Activated naive CD8-positive, alpha-beta T cell treated with anti-CD3 and anti-CD28 coated beads for 36 hours (primary cell): Measurements from ENCODE around the gene LPCAT4. TPM values are rescaled to one million over a fixed set of nuclear protein-coding genes. Genes with fewer than 3 reads are reported as not detected.
"Not testable (repeated sequence)": the region's sequence is repeated elsewhere in the genome, so short reads cannot be mapped to it uniquely, and the experiment has no call there.

ENCODE experiments used
- DNase-seq: peaks from one replicate; pipeline ENCODE4 v3.0.0; 2021
- H3K27ac Mint-ChIP-seq: one replicate; pipeline ENCODE4 v1.8.0; 2022; ENCODE audit warnings: mild to moderate bottlenecking, moderate library complexity, mixed read lengths
- H3K27me3 Mint-ChIP-seq: one replicate; pipeline ENCODE4 v1.8.0; 2022; ENCODE audit warnings: mild to moderate bottlenecking, mixed read lengths
- H3K36me3 Mint-ChIP-seq: one replicate; pipeline ENCODE4 v1.8.0; 2021; ENCODE audit warnings: mild to moderate bottlenecking, mixed read lengths
- H3K4me1 Mint-ChIP-seq: one replicate; pipeline ENCODE4 v1.8.0; 2021; ENCODE audit warnings: mixed read lengths
- H3K4me3 Mint-ChIP-seq: one replicate; pipeline ENCODE4 v1.8.0; 2022; ENCODE audit warnings: mild to moderate bottlenecking, moderate library complexity, mixed read lengths
- H3K9me3 Mint-ChIP-seq: one replicate; pipeline ENCODE4 v1.8.0; 2022; ENCODE audit warnings: mixed read lengths
- total RNA-seq, 2 experiments: library from RNA; stranded (reverse); gene quantifications; one replicate each; pipeline ENCODE4 v1.2.3, GENCODE V29; 2021

Gene LPCAT4
- total RNA-seq, 2 experiments from 2014 or later = 49.8 to 49.9 TPM

DNA sequence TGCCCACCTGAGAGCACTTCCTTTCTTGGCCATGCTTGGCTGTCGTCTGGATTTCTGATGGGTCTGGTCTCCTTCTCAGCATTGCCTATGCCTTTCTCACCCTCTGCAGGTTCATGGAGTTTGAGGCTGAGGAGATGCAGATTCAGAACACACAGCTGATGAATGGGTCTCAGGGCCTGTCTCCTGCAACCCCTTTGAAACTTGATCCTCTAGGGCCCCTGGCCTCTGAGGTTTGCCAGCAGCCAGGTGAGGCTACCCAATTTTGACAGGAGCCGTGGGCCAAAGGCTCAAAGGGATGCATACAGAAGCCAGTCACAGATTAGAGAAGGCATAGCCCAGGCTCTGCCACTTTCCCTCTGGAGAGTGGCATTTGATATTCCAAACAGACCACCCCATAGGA, 13.4 kb downstream of the LPCAT4 start:
- no peak overlapping the region for H3K4me3 Mint-ChIP-seq
- peaks cover 3% of the 10 kb centered on the region for H3K36me3 Mint-ChIP-seq
- H3K4me1 Mint-ChIP-seq = no peaks in the 10 kb centered on the region
- H3K27ac Mint-ChIP-seq = no peak overlapping the region
- no peaks in the 10 kb centered on the region for H3K27me3 Mint-ChIP-seq
- DNase-seq = no peak
- H3K9me3 Mint-ChIP-seq = no peaks in the 10 kb centered on the region

DNA sequence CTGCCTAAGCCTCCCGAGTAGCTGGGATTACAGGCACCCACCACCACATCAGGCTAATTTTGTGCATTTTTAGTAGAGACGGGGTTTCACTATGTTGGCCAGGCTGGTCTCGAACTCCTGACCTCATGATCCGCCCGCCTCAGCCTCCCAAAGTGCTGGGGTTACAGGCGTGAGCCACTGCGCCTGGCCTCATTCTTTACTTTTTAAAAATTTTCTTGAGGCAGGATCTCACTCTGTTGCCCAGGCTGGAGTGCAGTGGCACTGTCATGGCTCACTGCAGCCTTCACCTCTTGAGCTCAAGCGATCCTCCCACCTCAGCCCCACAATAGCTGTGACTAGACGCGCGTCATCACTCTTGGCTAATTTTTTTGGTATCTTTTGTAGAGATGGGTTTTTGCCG, 14.0 kb downstream of the LPCAT4 start:
- DNase-seq, H3K4me1 Mint-ChIP-seq, H3K36me3 Mint-ChIP-seq, H3K4me3 Mint-ChIP-seq, H3K27me3 Mint-ChIP-seq, H3K9me3 Mint-ChIP-seq, H3K27ac Mint-ChIP-seq: not testable (repeated sequence)

DNA sequence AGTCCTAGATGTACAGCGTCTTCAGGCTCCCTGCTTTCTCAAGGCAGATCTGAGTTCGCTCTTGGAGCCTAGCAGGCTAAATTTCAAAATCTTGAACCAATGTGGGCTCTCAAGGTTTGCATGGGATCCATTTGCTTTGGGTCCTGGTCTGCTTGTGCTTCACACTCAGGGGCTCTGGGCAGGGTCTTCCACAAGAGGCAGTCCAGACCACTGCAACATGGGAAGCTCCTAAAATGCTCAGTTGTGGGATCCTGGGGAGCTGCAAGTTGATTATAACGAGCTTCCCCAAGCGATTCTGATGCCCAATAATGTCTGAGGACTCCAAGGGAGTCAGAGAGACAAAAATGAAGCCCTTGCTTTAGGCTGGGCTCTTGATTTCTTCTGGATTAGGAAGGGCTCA, 17.2 kb downstream of the LPCAT4 start:
- DNase-seq = no peak
- H3K27me3 Mint-ChIP-seq = no peaks in the 10 kb centered on the region
- no peaks in the 10 kb centered on the region for H3K4me1 Mint-ChIP-seq
- H3K4me3 Mint-ChIP-seq = no peak overlapping the region
- H3K27ac Mint-ChIP-seq = no peak overlapping the region
- H3K9me3 Mint-ChIP-seq = no peaks in the 10 kb centered on the region
- peaks cover 3% of the 10 kb centered on the region for H3K36me3 Mint-ChIP-seq

DNA sequence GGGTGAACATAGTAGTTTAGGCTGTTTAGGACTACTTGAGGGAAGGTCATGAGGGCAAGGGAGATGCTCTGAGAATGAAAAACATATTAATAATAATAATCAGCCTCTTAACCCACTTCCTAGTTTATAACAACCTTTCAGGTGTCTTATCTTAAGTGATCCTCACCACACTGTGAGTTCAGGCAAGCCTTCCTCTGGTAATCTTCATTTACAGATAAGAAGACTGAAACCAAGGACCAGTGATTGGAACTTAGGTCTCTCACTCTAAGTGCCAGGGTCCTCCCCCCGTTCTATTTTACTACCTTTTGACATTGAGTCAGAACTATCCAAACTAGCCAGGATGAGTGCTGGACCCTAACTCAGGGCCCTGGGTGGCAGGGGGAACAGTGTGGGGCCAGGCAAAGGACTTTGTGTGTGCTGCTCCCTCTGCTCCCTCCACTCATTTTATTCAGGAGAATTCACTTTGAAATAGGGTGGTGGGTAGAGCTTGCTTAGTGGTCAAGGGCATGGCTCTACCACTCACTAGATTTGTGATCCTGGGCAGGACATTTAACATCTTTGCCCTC, 18.2 kb downstream of the LPCAT4 start:
- DNase-seq = no peak
- Mint-ChIP-seq H3K27me3 (no peaks in the 10 kb centered on the region), H3K4me3 (no peak overlapping the region)

DNA sequence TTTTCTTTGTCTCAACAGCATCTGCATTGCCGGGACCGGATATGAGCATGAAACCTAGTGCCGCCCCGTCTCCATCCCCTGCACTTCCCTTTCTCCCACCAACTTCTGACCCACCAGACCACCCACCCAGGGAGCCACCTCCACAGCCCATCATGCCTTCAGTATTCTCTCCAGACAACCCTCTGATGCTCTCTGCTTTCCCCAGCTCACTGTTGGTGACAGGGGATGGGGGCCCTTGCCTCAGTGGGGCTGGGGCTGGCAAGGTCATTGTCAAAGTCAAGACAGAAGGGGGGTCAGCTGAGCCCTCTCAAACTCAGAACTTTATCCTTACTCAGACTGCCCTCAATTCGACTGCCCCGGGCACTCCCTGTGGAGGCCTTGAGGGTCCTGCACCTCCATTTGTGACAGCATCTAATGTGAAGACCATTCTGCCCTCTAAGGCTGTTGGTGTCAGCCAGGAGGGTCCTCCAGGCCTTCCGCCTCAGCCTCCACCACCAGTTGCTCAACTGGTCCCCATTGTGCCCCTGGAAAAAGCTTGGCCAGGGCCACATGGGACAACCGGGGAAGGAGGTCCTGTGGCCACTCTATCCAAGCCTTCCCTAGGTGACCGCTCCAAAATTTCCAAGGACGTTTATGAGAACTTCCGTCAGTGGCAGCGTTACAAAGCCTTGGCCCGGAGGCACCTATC, 18.9 kb downstream of the LPCAT4 start:
- Mint-ChIP-seq H3K4me3 (no peak overlapping the region), H3K4me1 (no peaks in the 10 kb centered on the region), H3K27me3 (no peaks in the 10 kb centered on the region), H3K27ac (no peak overlapping the region), H3K9me3 (no peaks in the 10 kb centered on the region), H3K36me3 (peaks cover 3% of the 10 kb centered on the region)
- DNase-seq = no peak

More for the DNA sequence above, 18.2 kb downstream of the LPCAT4 start:
- Mint-ChIP-seq H3K9me3 (no peaks in the 10 kb centered on the region), H3K27ac (no peak overlapping the region), H3K36me3 (peaks cover 3% of the 10 kb centered on the region), H3K4me1 (no peaks in the 10 kb centered on the region)

DNA sequence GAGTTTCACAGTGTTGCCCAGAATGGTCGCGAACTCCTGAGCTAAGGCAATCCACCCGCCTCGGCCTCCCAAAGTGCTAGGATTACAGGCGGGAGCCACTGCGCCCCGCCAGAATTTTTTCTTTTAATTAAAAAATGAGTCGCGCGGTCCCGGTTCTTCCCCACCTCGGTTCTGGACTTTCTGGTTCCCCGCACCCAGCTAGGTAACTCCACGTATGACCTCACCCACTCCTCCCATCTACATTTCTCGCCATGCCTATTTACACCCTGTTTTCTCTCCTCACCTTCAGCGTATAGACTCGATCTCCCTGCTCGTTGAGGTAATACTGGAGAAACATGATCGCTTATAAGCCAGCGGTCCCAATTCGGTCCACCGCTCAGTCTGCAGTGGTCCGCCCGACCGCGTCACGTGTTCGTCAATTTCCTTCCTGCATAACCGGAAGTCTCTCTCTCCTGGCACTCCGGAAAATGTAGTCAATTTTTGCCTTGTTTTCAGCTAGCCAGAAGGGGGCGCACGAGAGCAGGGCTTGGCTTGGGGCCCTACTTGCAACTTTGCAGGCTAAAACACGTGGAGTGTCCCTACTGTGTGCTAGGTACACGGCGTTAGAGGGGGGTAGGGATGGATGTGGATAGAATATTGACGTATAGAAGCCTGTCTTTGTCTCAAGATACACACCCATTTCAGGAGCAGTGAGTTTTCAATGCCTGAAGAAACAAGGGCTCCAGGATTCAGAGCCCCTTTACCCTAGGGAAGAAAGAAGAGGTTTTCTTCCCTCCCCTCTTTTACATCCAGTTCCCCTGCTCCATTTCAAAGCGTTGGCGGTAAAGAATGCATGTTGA, 24.0 kb downstream of the LPCAT4 start, which contains the start of the genes NOP10 and NUTM1:
Gene NOP10, minus strand, starts transcription at position 400 of the 839 bp plus-strand sequence. Its CDS starts 63 bp downstream, at position 337.
Gene NUTM1, plus strand, starts transcription at position 579 of the 839 bp plus-strand sequence. CDS start 382 bp downstream, outside the sequence.
- H3K9me3 Mint-ChIP-seq = no peaks in the 10 kb centered on the region
- no peak within 1 kb of the TSS for H3K4me3 Mint-ChIP-seq
- H3K27ac Mint-ChIP-seq = no peak within 1 kb of the TSS
- peaks cover 23% of the 10 kb centered on the region for H3K4me1 Mint-ChIP-seq
- H3K36me3 Mint-ChIP-seq = peaks cover 26% of the 10 kb centered on the region
- no peaks in the 10 kb centered on the region for H3K27me3 Mint-ChIP-seq
- DNase-seq = peak; percentile 93

DNA sequence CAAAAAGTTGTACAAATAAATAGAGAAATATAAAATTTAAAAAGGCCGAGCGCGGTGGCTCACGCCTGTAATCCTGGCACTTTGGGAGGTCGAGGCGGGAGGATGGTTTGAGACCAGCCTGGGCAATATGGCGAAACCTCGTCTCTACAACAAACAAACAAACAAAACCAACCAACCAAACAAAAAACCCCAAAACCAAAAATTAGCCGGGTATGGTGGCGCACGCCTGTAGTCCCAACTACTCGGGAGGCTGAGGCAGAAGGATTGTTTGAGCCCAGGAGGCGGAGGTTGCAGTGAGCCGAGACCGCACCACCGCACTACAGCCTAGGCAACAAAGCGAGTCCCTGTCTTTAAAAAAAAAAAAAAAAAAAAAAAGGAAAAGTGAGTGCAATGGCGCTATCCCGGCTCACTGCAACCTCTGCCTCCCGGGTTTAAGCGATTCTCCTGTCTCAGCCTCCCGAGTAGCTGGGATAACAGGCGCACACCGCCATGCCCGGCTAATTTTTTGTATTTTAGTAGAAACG, 24.7 kb downstream of the LPCAT4 start:
- not testable (repeated sequence) for DNase-seq, H3K27ac Mint-ChIP-seq, H3K9me3 Mint-ChIP-seq, H3K4me3 Mint-ChIP-seq, H3K27me3 Mint-ChIP-seq
- Mint-ChIP-seq H3K4me1 (peaks cover 23% of the 10 kb centered on the region), H3K36me3 (peaks cover 26% of the 10 kb centered on the region)

DNA sequence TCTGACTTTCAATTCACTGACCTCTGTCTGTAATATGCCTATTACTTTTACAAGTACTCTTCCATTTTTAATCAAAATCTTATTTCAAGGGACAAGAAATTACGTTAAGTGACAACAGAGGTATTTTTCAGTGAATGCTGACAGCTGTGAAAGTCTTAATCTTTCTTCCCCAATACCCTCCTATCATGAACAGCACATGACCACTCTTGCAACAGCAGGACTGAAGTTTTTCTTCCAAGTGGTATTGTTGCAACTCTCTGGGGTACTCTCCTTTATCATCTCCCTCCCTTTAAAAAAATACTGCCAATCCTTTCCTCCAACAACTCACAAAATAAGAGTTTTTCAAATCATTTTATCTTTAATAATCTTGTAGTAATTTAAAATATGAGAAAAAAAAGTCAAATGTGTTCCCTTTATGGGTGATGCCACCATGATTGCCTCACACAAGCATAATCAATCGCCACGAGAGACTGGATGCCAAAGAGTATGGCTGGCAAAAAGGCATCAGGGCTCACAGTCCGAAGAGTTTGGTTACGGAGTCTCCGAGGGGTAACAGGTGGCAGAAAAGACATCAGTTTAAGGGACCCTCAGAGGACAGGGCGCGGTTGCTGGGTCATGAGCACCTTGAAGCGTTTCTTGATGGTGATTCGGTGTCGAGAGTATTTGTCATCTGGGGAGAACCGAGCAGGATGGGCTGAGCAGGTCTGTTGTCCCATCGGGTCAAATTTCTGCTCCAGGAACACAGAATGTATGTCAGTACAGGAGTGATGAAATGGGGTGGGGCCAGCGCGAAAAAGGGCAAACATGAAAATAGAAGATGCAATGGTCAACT, 25.4 kb downstream of the LPCAT4 start:
- H3K27ac Mint-ChIP-seq = peak overlapping the region; percentile 56
- H3K9me3 Mint-ChIP-seq = no peaks in the 10 kb centered on the region
- H3K36me3 Mint-ChIP-seq = peaks cover 32% of the 10 kb centered on the region
- DNase-seq = no peak
- H3K4me3 Mint-ChIP-seq = no peak overlapping the region
- H3K4me1 Mint-ChIP-seq = peaks cover 28% of the 10 kb centered on the region
- no peaks in the 10 kb centered on the region for H3K27me3 Mint-ChIP-seq

DNA sequence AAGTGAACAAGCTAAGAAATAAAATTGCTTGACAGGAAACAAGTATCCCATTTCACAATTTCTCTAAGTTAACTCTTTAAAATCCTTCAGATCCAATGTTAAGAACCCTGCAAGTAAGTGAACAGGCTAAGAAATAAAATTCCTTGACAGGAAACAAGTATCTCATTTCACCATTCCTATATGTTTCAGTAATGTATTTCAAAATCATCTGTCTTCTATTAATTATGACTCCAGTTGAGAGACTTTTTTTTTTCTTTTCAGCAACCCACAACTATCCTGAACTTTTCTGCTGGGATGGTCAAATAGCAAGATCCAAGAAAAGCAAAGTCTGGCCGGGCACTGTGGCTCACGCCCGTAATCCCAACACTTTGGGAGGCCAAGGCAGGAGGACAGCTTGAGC, 27.1 kb downstream of the LPCAT4 start:
- no peaks in the 10 kb centered on the region for H3K27me3 Mint-ChIP-seq
- peak overlapping the region; percentile 39 for H3K27ac Mint-ChIP-seq
- peak overlapping the region; percentile 54 for H3K4me3 Mint-ChIP-seq
- no peaks in the 10 kb centered on the region for H3K9me3 Mint-ChIP-seq
- peaks cover 32% of the 10 kb centered on the region for H3K36me3 Mint-ChIP-seq
- H3K4me1 Mint-ChIP-seq = peaks cover 41% of the 10 kb centered on the region
- DNase-seq = no peak

DNA sequence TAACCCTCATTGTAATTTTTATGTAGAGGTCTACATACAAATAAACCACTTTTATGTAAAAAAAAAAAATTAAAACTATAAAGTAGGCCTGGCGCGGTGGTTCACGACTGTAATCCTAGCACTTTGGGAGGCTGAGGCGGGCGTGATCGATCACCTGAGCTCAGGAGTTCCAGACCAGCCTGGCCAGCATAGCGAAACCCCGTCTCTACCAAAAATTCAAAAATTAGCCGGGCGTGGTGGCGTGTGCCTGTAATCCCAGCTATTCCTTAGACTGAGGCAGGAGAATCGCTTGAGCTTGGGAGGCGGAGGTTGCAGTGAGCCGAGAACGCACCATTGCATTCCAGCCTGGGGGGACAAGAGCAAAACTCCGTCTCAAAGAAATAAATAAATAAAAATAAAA, 28.6 kb downstream of the LPCAT4 start:
- H3K4me3 Mint-ChIP-seq = peak overlapping the region; percentile 96
- DNase-seq = no peak
- no peaks in the 10 kb centered on the region for H3K9me3 Mint-ChIP-seq
- H3K36me3 Mint-ChIP-seq = peaks cover 34% of the 10 kb centered on the region
- H3K27ac Mint-ChIP-seq = no peak overlapping the region
- H3K4me1 Mint-ChIP-seq = peaks cover 50% of the 10 kb centered on the region
- H3K27me3 Mint-ChIP-seq = no peaks in the 10 kb centered on the region

DNA sequence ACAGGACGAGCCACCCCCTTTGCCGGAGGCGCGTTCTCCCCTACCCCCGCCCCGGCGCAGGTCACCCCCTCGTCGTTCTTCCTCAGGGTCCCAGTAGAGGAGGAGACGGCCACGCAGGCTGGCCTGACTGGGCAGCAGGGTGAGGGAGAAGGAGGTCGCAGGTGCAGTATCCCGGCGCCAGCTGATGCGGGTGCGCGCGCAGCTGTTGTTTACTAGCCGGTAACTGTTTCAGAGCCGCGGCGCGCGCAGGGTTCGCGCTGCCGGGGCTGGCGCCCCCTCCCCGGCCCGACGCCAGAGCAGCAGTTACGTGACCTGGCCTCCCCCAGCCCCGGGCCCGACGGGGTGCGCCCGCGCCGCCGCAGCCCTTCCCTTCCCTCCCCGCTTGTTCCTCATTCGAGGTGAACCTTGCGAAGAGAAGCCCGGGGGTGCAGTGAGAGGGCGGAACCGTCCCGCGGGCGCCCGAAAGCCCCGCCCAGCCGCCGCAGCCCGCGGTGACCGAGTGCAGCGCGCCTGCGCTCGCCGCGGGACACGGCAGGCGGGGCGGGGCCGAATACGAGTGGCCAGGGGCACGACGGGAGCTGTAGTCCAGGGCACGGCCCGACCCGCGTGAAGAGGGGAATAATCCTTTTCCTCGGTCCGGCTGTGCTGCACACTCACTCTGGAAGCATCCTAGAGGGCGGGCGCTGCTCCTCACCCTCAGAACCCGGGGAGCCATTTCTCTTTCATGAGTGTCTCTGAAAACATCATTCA, 29.3 kb downstream of the LPCAT4 start, which contains the start of gene SLC12A6:
Gene SLC12A6, minus strand, starts transcription at position 225 of the 750 bp plus-strand sequence. CDS start 1,101 bp downstream, outside the sequence.
- peak within 1 kb of the TSS; percentile 90 for H3K27ac Mint-ChIP-seq
- no peaks in the 10 kb centered on the region for H3K9me3 Mint-ChIP-seq
- DNase-seq = peak; percentile 95
- peaks cover 34% of the 10 kb centered on the region for H3K36me3 Mint-ChIP-seq
- no peaks in the 10 kb centered on the region for H3K27me3 Mint-ChIP-seq
- H3K4me1 Mint-ChIP-seq = peaks cover 55% of the 10 kb centered on the region
- peak within 1 kb of the TSS; percentile 96 for H3K4me3 Mint-ChIP-seq

DNA sequence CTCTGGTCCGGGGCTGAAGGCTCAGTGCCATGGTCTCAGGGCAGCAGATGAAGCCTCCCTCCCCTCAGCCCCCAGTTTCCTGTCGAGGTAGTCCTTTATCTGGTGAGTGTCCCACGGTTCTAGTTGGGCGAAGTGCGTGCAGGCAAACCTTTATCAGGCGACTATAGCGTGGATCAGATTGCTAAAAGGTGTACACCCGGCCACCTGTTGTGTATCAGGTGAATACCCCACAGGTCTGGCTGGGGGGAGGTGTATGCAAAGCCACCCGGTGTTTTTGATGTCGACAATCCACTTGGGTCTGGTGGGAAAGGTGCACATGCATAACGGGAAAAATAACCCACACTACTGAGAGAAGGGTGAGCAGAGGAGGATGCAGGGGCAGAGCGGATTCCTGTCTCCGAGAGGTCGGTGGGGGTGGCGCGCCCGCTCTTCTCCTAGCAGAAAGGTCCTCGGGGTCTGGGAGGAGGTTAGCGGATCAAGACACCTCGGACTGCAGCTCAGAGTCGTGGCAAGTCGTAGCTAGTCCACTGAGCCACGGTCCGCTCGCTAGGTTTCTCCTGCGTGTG, 29.9 kb downstream of the LPCAT4 start:
- Mint-ChIP-seq H3K4me3 (peak overlapping the region; percentile 96), H3K27me3 (no peaks in the 10 kb centered on the region), H3K36me3 (peaks cover 35% of the 10 kb centered on the region), H3K27ac (peak overlapping the region; percentile 90), H3K9me3 (no peaks in the 10 kb centered on the region), H3K4me1 (peaks cover 61% of the 10 kb centered on the region)
- peak; percentile 24 for DNase-seq

DNA sequence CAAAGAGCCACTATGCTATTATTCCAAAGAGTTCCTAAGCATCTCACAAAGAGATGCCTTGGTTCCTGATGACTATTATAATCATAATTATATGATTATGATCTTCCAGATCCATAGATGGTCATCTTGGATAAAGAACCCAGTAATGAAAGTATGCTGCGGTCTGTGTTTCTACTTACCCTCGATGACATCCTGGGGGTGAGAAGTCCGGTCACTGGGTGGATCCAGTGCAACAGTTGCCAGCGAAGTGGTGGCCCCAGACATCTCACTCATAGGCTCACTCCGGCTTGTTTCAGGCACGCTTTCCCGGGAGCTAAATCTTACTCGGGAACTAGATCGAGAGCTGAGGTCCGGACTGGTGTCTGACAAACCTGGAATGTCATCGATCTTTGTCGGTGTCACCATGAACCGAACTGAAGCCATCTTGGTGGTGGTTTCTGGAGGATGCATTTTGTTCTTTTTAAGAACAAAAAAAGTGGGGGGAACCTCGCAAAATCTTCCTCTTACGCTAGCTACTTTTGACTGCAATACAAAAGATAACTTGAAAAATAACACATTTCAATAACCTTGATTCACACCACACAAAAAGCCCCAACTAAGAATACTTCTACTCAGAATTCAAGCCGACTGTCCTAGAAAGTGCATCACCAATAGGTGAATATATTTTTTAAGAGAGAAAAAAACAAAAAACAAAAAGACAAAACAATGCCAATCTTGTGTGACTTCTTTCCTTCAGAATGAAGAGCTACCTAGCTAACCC, 30.6 kb downstream of the LPCAT4 start:
- H3K4me3 Mint-ChIP-seq = peak overlapping the region; percentile 96
- H3K9me3 Mint-ChIP-seq = no peaks in the 10 kb centered on the region
- peak overlapping the region; percentile 90 for H3K27ac Mint-ChIP-seq
- H3K4me1 Mint-ChIP-seq = peaks cover 63% of the 10 kb centered on the region
- no peak for DNase-seq
- H3K36me3 Mint-ChIP-seq = peaks cover 33% of the 10 kb centered on the region
- H3K27me3 Mint-ChIP-seq = no peaks in the 10 kb centered on the region
